ENCODE results near the gene ANGPT4. TPM values are rescaled to one million over a fixed set of nuclear protein-coding genes. Genes with fewer than 3 reads are reported as not detected.

The ANGPT4 gene
- total RNA-seq, 6 experiments from 2014 or later: 0.04 to 0.12 TPM; not detected in 4

GRCh38 chr20:940926-941325 is 24.8 kb upstream of the ANGPT4 start:
- Histone ChIP-seq H3K9me3 (no peaks in the 10 kb centered on the region), H3K27ac (no peak overlapping the region), H3K27me3 (no peaks in the 10 kb centered on the region), H3K4me3 (no peak overlapping the region), H3K4me1 (no peaks in the 10 kb centered on the region), H3K36me3 (no peaks in the 10 kb centered on the region)
- TF ChIP-seq CTCF (IDR thresholded peaks at IDR 0.05) (no peak), POLR2A (IDR thresholded peaks at IDR 0.05) (no peak)
- ATAC-seq (no peak), DNase-seq (peak in 1 of 3 donors; percentile 22)
- intact Hi-C loops (cut with DNase I): no loop called here
- WGBS (ENCODE audit: insufficient coverage, low coverage, low lambda C conversion rate, missing lambda C conversion rate): 39% methylated on average over 5 of the region's 5 CpGs

- WGBS (ENCODE audit: insufficient coverage, low coverage, low lambda C conversion rate, missing lambda C conversion rate): no CpG with 5 or more reads among the region's 5 CpGs
- Histone ChIP-seq H3K4me3 (no peak overlapping the region), H3K9me3 (no peaks in the 10 kb centered on the region), H3K27ac (no peak overlapping the region), H3K4me1 (no peaks in the 10 kb centered on the region), H3K27me3 (no peaks in the 10 kb centered on the region), H3K36me3 (no peaks in the 10 kb centered on the region)
- intact Hi-C loops (cut with DNase I): no loop called here
- DNase-seq (peak in 1 of 3 donors; percentile 14), ATAC-seq (no peak)
- TF ChIP-seq CTCF (IDR thresholded peaks at IDR 0.05): no peak
- TF ChIP-seq POLR2A (IDR thresholded peaks at IDR 0.05): no peak
These were observed 23.5 kb upstream of the ANGPT4 start for GRCh38 chr20:939606-940005.

GRCh38 chr20:934186-934840 is 18.2 kb upstream of the ANGPT4 start:
- peak in 2 of 3 donors; percentile 19 to 23 for DNase-seq
- ATAC-seq: no peak
- 45% methylated on average over 6 of the region's 9 CpGs for WGBS (ENCODE audit: insufficient coverage, low coverage, low lambda C conversion rate, missing lambda C conversion rate)

GRCh38 chr20:933029-933428 is 16.9 kb upstream of the ANGPT4 start:
- H3K27me3 ChIP-seq: no peaks in the 10 kb centered on the region
- no peak overlapping the region for H3K27ac ChIP-seq
- H3K4me3 ChIP-seq: no peak overlapping the region
- no peaks in the 10 kb centered on the region for H3K36me3 ChIP-seq
- intact Hi-C loops (cut with DNase I): no loop called here
- H3K4me1 ChIP-seq: no peaks in the 10 kb centered on the region
- 56% methylated on average over 2 of the region's 2 CpGs for WGBS (ENCODE audit: insufficient coverage, low coverage, low lambda C conversion rate, missing lambda C conversion rate)
- TF ChIP-seq CTCF (IDR thresholded peaks at IDR 0.05) (no peak), POLR2A (IDR thresholded peaks at IDR 0.05) (no peak)
- DNase-seq (no peak), ATAC-seq (no peak)
- peaks cover 0 to 5% (median 0%) of the 10 kb centered on the region in 4 donors for H3K9me3 ChIP-seq

More at GRCh38 chr20:934186-934840, 18.2 kb upstream of the ANGPT4 start:
- no peak overlapping the region for H3K27ac ChIP-seq
- H3K27me3 ChIP-seq: no peaks in the 10 kb centered on the region
- H3K9me3 ChIP-seq: peaks cover 0 to 5% (median 0%) of the 10 kb centered on the region in 4 donors
- TF ChIP-seq POLR2A (IDR thresholded peaks at IDR 0.05): no peak
- no peak for TF ChIP-seq CTCF (IDR thresholded peaks at IDR 0.05)
- no peak overlapping the region for H3K4me3 ChIP-seq
- intact Hi-C loops (cut with DNase I): no loop called here
- no peaks in the 10 kb centered on the region for H3K4me1 ChIP-seq
- H3K36me3 ChIP-seq: no peaks in the 10 kb centered on the region
